HG02623 (cell line): ENCODE measurements around the gene ATR.
"Not testable (repeated sequence)": the region's sequence is repeated elsewhere in the genome, so short reads cannot be mapped to it uniquely, and the experiment has no call there.

Source experiments
- ATAC-seq: cut with Tn5 transposase; IDR thresholded peaks from one replicate; pipeline ENCODE4 v1.9.1; 2021; ENCODE audit warnings: moderate library complexity; ENCODE audit not compliant: unreplicated experiment

ATR gene

DNA sequence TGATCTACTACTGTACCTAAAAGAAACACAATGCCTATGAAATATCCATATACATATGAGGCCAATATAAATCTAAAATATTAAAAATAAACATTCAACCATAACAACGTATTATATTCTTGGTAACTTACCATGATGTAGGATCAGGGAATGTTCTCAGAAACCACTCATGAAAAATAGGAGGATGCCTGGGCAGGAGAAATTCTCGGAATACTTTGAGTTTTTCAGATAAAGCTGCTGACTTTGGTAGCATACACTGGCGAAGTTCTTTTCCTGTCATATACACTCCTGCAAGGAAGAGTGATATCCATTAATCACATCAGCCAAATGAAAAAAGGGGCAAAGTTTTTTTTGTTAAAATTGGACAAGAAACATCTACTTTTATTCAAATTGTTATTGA, 119.4 kb downstream of the ATR start:
- no peak for ATAC-seq

DNA sequence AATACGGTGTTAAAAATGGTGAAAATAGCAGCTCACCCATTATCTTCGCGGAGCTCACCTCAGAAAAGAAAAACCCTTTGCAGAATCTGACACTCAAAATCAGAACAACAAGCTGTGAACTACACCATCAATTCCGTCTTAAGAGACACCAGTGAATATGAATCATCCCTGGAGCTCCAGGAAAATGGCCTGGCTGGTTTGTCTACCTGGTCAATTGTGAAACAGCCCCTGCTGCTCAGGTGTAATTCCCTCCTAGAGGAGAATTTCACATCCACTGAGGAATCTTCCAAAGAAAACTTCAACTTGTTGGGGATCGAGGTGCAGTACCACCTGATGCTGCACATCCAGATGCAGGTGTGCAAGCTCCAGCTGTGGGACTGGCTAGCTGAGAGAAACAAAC, 127.7 kb downstream of the ATR start:
- ATAC-seq, result no peak

DNA sequence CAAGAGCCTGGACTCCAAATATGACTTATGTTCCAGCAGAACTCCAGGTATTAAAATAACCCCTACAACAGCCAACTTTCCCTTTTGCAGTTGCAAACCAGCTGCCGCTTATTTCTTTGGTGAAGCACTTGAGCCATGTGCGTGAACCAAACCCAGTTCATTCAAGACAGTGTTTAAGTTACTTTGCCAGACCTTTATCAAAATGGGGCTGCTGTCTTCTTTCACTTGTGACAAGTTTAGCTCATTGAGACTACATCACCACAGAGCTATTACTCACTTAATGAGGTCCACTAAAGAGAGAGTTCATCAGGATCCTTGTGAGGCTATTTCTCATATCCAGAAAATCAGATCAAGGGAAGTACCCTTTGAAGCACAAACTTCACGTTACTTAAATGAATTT, 128.3 kb downstream of the ATR start:
- no peak for ATAC-seq

DNA sequence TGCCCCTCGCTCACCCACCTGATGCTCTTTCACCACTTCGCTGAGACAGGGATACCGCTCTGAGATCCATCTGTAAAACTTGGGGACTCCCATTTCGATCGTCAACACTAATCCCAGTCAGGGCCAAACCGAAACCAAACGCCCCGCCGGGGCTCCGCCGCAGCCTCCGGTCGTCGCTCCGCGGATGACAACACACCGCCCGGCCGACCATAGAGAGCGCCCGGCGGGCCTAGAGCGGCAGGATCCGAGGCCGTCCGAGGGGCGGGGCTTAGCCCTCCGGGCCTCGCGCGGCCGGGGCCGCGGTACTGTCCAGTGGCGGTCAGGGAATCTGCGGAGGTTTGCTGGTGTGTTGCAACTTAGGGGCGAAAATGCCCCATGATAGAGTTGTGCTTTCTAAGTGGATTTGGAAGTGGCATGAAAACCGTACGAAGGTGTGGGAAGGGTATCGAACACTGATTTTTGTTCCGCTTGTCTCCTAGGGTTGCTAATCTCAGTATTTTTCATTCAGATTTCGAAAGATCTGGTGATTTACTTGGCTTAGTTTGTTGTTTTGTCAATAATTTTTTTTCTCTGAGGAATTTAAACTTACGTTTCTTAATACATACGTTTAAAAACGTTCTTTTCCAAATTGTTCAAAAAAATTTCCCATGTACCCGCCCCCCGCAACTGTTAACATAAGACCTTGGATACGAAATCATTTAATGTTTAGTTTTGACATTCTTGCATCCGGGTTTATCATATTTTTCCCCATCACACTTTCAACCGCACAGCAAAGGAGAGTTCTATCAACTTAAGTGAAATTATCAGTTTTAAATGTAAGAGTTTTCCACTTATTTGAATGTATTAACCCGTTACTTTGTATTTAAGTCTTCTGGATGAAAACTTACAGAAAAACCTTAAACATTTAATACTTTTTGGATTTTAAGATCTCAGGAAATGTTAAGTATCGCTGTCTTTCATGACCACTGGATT, 130.4 kb downstream of the ATR start, which contains the start of gene XRN1:
TSS of gene XRN1 (minus strand) at position 186 of the 972 bp plus-strand sequence. CDS start at position 93, 93 bp downstream.
- ATAC-seq, result peak; percentile 75

DNA sequence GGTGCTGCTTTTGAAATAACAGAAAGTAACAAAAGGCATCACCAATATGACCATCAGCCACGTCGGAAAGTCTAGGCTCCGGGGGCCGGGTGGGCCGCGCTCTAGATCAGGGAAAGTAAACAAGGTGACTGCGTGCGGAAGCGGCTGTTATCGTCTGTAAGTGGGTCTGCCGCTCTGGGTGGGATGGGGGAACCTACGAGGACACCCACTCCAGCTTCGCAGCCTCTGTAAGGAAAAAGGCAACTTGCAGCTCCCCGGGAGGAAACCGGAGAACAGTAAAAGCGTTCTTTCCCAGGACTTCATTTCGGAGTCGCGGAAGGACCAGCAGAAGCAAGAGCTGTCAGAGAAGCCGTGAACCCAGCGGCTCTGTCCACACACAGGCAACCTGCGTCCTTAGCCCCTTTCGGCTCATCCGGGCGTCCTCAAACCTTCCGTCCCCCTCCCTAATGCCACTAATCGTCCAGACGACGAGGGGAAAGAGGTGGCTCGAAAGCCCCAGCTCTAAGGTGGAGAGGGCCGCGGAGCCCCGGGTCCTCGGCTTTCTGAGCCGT, 131.2 kb downstream of the ATR start:
- peak; percentile 17 for ATAC-seq

DNA sequence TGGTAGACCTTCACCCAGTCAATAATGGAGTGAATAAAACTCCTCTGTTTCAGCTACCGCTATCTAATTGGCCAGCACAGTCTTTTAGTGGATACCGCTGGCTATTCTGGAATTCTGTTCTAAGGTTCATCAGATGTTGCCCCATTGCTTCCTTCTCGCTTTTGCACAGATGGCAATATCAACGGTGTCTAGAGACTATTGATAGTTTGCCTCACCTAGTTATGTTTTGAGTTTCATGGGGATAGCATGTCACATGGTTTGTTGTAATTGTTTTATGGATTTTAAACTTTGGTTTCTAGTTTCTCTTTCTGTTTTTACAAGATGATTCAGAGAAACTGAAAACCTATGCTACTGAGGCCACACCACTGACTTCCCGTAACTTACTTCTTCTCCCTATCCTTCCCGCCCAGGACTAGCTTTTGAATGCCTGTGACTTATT, 132.7 kb downstream of the ATR start:
- peak; percentile 50 for ATAC-seq

DNA sequence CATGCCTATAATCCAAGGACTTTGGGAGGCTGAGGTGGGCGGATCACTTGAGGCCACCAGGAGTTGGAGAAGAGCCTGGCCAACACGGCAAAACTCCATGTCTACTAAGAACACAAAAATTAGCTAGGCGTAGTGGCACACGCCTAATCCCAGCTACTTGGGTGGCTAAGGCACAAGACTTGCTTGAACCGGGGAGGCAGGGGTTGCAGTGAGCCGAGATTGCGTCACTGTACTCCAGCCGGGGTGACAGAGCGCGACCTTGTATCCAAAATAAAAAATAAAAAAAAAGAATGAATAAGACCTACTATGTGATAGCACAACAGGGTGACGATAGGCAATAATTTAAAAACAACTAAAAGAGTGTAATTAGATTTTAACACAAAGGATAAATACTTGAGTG, 134.2 kb downstream of the ATR start:
- ATAC-seq, result no peak

DNA sequence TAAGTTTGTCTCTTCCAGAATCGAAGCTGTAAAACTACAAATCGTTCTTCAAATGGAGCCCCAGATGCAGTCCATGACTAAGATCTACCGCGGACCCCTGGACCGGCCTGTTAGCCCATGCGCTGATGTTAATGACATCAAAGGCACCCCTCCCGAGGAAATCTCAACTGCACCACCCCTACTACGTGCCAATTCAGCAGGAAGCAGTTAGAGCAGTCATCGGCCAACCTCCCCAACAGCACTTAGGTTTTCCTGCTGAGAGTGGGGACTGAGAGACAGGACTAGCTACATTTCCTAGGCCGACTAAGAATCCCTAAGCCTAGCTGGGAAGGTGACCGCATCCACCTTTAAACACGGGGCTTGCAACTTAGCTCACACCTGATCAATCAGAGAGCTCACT, 135.5 kb downstream of the ATR start:
- not testable (repeated sequence) for ATAC-seq

DNA sequence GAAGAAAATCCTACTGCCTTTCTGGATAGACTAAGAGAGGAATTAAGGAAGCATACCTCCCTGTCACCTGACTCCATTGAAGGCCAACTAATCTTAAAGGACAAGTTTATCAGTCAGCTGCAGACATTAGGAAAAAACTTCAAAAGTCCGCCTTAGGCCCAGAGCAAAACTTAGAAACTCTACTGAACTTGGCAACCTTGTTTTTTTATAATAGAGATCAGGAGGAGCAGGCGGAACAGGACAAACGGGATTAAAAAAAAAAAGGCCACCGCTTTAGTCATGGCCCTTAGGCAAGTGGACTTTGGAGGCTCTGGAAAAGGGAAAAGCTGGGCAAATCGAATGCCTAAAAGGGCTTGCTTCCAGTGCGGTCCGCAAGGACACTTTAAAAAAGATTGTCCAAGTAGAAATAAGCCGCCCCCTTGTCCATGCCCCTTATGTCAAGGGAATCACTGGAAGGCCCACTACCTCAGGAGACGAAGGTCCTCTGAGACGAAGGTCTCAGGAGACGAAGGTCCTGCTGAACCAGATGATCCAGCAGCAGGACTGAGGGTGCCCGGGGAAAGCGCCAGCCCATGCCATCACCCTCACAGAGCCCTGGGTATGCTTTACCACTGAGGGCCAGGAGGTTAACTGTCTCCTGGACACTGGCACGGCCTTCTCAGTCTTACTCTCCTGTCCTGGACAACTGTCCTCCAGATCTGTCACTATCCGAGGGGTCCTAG, 138.9 kb downstream of the ATR start:
- not testable (repeated sequence) for ATAC-seq

DNA sequence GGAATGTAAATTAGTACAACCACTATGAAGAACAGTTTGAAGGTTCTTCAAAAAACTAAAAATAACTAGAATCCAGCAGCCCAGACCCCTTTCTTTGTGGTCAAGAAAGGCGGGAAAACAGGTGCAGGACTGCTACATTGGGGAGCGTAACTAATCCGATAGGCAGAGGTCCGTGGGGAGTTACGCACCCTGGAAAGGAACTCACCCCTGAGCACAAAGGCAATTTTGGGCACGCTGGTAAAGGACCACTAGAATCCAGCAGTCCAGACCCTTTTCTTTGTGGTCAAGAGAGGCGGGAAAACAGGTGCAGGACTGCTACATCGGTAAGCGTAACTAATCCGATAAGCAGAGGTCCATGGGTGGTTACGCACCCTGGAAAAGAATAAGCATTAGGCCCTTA, 140.4 kb downstream of the ATR start:
- not testable (repeated sequence) for ATAC-seq

DNA sequence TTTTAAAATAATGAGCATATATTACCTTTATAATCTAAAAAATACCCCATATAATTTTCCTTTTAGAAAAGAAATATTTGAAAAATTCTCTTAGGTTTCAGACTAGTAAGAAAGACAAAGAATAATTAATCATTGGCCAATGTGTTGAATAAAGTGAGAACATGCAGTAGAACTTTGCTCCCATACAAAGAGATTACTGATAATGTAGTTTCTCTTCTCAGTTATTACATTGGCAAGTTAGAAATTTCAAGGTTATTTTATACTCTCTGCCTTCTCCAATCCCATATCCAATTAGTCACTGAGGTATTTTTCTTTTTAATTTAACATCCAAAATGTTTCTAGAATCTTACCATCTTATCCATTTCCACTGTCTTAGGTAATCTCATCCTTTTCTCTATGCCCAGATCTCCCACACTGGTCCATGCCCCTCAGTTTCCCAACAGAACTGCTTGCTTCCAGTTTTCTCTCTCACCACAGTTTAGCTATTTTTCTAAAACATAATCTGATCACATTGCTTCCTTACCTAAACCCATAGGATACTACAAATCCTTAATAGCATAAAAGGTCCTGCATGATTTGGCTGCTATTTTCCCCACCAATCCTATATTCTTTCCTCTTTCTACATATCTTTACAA, 141.5 kb downstream of the ATR start:
- no peak for ATAC-seq

DNA sequence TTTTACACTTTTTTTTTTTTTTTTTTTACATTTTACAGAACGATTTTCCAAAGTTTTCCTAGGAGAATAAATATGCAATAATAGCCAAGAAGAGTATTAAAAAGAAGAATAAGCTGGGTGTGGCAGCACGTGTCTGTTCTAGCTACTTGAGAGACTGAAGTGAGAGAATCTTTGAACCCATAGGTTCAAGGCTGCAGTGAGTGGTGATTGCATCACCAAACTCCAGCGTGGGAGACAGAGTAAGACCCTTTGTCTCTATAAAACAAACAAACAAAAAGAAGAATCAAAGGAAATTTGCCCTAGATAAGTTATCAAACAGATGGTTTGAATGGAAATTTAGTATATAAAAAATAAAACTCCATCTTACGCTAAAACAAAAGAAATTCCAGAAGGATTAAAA, 144.0 kb downstream of the ATR start:
- ATAC-seq, result no peak

DNA sequence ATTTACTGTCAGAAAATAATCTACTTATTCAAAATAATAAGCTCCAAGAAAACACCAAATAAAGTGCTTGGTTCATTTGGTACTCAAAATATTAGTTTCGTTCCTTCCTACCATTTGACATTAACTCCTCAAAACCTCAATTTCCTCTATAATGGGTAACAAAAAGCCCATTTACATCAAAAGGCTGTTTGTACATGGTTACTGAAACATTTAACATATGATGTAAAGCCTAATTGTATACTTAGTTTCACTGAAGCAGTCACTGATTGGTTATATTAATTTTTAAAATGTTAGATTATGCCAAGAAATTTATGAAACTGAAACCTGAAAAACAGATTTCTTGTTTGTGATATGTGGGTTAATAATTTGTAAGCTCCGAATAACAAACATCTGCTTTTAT, 145.4 kb downstream of the ATR start:
- no peak for ATAC-seq

DNA sequence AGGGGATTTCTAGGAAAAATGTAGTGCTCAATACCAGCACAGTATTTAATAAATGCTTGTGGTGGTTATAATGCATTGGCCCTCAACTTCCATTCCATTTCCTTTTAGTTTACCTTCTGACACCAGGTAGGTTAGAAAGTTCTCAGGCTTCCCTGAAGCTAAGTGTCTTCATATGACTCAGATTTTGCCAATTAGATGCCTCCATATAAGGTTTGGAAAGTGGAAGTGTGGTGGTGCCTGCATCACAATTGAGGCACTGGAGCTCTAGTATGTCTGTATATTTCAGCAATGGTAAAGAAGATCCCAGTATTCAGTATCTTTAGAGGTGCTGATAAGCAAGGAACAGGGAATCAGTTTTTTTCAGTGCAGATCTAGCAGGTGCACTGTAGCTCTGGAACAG, 149.0 kb downstream of the ATR start:
- no peak for ATAC-seq

DNA sequence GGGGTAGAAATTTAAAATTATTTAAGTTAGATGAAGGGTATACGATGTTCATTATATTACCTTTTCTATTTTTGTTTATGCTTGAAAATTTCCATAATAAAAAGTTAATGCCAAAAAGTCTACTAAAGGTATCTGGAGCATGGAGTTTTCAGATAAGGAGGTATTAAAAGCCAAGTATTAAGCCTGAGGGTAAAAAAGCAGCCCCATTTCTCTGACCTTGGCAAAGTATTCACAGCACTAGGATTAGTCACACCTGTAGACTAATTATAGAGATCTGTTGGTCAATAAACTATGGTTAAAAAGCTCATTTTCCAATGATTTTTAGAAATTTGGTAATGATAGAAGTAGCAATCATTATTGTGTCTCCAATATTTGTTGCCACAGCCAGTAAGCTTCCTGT, 153.8 kb downstream of the ATR start:
- ATAC-seq, result no peak

DNA sequence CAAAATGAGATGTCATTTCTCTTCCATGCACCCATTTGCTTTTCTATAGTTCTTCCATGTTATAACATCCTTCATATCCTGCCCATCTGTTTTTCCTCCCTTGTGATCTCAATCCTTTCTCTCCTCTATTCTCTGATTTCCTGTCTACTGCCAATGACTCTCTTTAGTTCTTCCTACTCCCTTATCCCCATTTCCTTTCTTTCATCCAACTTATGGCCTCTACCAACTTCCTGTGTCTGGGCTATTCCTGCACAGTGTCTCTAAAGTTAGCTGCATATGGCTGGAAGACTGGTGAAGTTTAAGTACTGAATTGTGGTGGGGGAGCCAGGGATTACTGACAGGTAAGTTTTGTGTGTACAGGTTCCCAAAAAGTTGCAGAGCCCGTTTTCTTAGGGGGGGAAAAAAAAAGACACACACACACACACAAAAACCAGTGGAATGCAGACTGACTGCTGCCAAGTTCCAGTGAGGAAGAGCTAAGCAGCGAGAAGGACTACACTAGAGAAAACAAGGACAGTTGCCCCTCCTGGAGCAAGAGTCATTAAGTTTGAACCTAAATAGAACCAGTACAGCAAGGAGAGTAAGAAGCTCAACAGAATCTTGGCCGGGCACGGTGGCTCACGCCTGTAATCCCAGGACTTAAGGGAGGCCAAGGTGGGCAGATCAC, 159.5 kb downstream of the ATR start:
- no peak for ATAC-seq

DNA sequence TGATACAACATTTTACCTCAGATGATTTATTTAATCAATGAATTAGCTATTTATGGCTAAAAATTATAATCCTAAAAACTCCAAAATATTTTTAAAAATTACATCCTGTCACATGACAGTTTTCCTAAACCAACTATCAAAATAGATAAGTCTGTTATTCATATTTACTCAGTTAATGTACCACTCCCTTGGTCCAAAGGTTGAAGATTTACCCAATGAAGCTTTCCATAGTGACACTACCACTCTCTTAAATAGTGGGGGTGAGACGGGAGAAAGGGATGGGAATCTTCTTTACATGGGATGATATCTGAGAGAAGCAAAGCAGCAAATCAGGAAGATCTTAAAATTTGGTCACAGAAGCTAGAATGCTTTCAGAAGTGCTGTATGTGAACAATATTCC, 161.2 kb downstream of the ATR start:
- ATAC-seq, result no peak

DNA sequence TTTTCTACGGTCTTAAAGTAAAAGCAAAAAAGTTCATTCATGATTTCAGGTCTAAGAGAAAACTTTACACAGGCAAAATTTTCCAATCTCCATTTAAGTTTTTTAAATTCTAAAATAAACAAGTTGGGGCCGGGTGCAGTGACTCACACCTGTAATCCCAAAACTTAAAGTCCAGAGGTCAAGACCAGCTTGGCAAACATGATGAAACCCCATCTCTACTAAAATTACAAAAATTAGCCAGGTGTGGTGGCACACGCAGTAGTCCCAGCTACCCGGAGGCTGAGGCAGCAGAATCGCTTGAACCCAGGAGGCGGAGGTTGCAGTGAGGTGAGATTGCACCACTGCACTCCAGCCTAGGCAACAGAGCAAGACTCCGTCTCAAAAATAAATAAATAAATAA, 178.0 kb downstream of the ATR start:
- ATAC-seq, result not testable (repeated sequence)
